BLaER1 treated with 17β-estradiol and CSF1 and Interleukin-3, amounts not matched to agents 10 nM and 100 nM (cell line): Measurements from ENCODE around the gene MAFF.

Source experiments
- H3K27ac ChIP-seq, 11 experiments: shearing (Covaris generic); formaldehyde crosslinking; 2 replicates each; pipeline ENCODE4 v1.8.1; 2022
- H3K27me3 ChIP-seq, 11 experiments: shearing (Covaris generic); formaldehyde crosslinking; 2 replicates each; pipeline ENCODE4 v1.8.1; 2022
- H3K36me3 ChIP-seq, 11 experiments: shearing (Covaris generic); formaldehyde crosslinking; 2 replicates each; pipeline ENCODE4 v1.8.1; 2022
- H3K4me1 ChIP-seq, 10 experiments: shearing (Covaris generic); formaldehyde crosslinking; 2 replicates each; pipeline ENCODE4 v1.8.1; 2022
- H3K4me2 ChIP-seq, 11 experiments: shearing (Covaris generic); formaldehyde crosslinking; 2 replicates each; pipeline ENCODE4 v1.8.1; 2022
- H3K4me3 ChIP-seq, 10 experiments: shearing (Covaris generic); formaldehyde crosslinking; 2 replicates each; pipeline ENCODE4 v1.8.1; 2022
- H3K9ac ChIP-seq, 11 experiments: shearing (Covaris generic); formaldehyde crosslinking; 2 replicates each; pipeline ENCODE4 v1.8.1; 2022
- H3K9me3 ChIP-seq, 11 experiments: shearing (Covaris generic); formaldehyde crosslinking; replicated peaks in 1 of 11; 2 replicates each; pipeline ENCODE4 v1.8.1; 2022
- H4K20me1 ChIP-seq, 11 experiments: shearing (Covaris generic); formaldehyde crosslinking; 2 replicates each; pipeline ENCODE4 v1.8.1; 2022
- Cebpa-rat ChIP-seq, 11 experiments: shearing (Covaris generic); IDR thresholded peaks; 2 replicates each; pipeline ENCODE4 v1.8.1; 2022

MAFF gene

GRCh38 chr22:38205261-38206128 lies 3.7 kb downstream of the MAFF start:
- Histone ChIP-seq H3K9me3 (no peaks in the 10 kb centered on the region), H3K9ac (peak overlapping the region in 7 of 11 experiments; percentile 1 to 98 (median 91); a peak in 9 of 22 replicates), H3K36me3 (peaks cover 0 to 18% (median 0%) of the 10 kb centered on the region in 11 experiments; a peak in 4 of 22 replicates), H4K20me1 (peaks cover 22 to 86% (median 49%) of the 10 kb centered on the region in 11 experiments), H3K4me3 (peak overlapping the region in 3 of 10 experiments; percentile 90 to 100 (median 94); a peak in 6 of 20 replicates), H3K4me1 (peaks cover 45 to 88% (median 65%) of the 10 kb centered on the region in 10 experiments), H3K27me3 (no peaks in the 10 kb centered on the region), H3K4me2 (peak overlapping the region; percentile 90 to 100 (median 99)), H3K27ac (peak overlapping the region in 3 of 11 experiments; percentile 12 to 35 (median 28); a peak in 4 of 22 replicates)
- TF ChIP-seq Cebpa-rat (IDR thresholded peaks at IDR 0.05): no peak

DNA sequence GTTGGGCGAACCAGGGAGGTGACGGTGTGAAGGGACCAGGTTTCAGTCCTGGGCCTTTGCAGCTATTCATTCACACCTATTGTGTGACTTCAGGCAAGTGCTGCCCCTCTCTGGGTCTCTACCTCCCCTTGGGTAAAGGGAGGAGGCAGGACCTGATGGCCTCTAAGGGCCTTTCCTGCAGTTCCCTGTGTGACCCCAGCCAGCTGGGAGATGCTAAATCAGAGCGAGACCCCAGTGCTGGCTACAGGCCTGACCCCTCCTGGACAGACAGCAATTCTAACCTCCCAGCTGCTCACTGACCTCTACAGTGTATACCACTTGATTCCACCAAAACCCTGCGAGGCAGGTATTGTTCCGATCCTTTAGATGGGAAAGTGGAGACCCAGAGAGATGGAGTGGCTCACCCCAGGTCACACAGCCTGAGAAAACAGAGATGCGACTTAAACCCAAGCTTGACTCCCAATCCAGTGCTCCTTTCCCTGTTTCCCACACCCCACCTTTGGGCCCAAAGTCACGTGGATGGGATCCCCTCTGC lies 6.2 kb downstream of the MAFF start:
- Histone ChIP-seq H3K4me1 (peaks cover 30 to 100% (median 62%) of the 10 kb centered on the region in 10 experiments), H3K9ac (peak overlapping the region in 2 of 11 experiments; percentile 14 to 39; a peak in 2 of 22 replicates), H4K20me1 (peaks cover 22 to 100% (median 49%) of the 10 kb centered on the region in 11 experiments), H3K4me3 (peak overlapping the region in 1 of 10 experiments; percentile 1; a peak in 1 of 20 replicates), H3K27ac (peak overlapping the region in 1 of 11 experiments; percentile 3; a peak in 1 of 22 replicates), H3K36me3 (peaks cover 0 to 29% (median 0%) of the 10 kb centered on the region in 11 experiments; a peak in 4 of 22 replicates), H3K9me3 (no peaks in the 10 kb centered on the region), H3K27me3 (no peaks in the 10 kb centered on the region), H3K4me2 (peak overlapping the region in 5 of 11 experiments; percentile 18 to 99 (median 87); a peak in 10 of 22 replicates)
- no peak for TF ChIP-seq Cebpa-rat (IDR thresholded peaks at IDR 0.05)

DNA sequence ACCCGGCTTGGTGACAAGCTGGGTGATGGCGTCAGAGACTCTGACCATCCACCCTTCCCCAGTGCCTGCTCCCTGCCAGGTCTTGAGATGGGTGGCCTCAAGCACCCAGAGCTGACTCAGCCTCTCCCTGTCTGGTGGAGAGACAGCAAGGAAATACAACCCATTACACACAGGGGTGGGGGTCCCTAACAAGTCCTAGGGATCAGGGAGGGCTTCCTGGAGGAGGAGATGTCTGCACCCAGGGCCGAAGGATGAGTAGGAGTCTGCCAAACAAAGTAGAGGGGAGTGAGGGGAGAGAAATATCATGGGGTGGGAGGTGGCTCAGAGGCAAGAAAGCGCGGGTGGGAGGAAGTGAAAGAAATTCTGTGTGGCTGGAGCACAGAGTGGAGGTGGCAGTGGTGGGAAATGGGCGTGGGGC lies 6.8 kb downstream of the MAFF start:
- peak overlapping the region in 1 of 10 experiments; percentile 1; a peak in 1 of 20 replicates for H3K4me3 ChIP-seq
- H3K4me2 ChIP-seq: peak overlapping the region in 5 of 11 experiments; percentile 18 to 99 (median 87); a peak in 10 of 22 replicates
- peak overlapping the region in 1 of 11 experiments; percentile 14; a peak in 1 of 22 replicates for H3K9ac ChIP-seq
- no peaks in the 10 kb centered on the region for H3K27me3 ChIP-seq
- H3K27ac ChIP-seq: peak overlapping the region in 1 of 11 experiments; percentile 3; a peak in 2 of 22 replicates
- peaks cover 22 to 100% (median 52%) of the 10 kb centered on the region in 11 experiments for H4K20me1 ChIP-seq
- no peak for TF ChIP-seq Cebpa-rat (IDR thresholded peaks at IDR 0.05)
- H3K9me3 ChIP-seq: no peaks in the 10 kb centered on the region
- H3K4me1 ChIP-seq: peaks cover 30 to 100% (median 62%) of the 10 kb centered on the region in 10 experiments
- H3K36me3 ChIP-seq: peaks cover 0 to 29% (median 0%) of the 10 kb centered on the region in 11 experiments; a peak in 4 of 22 replicates

- peaks cover 16 to 100% (median 63%) of the 10 kb centered on the region in 10 experiments for H3K4me1 ChIP-seq
- TF ChIP-seq Cebpa-rat (IDR thresholded peaks at IDR 0.05): no peak
- H3K9me3 ChIP-seq: no peaks in the 10 kb centered on the region
- peak overlapping the region in 3 of 11 experiments; percentile 87 to 92 (median 88); a peak in 6 of 22 replicates for H3K4me2 ChIP-seq
- peaks cover 0 to 44% (median 8%) of the 10 kb centered on the region in 11 experiments; a peak in 13 of 22 replicates for H3K36me3 ChIP-seq
- no peaks in the 10 kb centered on the region for H3K27me3 ChIP-seq
- H3K27ac ChIP-seq: no peak overlapping the region
- H3K9ac ChIP-seq: no peak overlapping the region; a peak in 1 of 22 replicates
- peaks cover 4 to 79% (median 33%) of the 10 kb centered on the region in 11 experiments; a peak in 15 of 22 replicates for H4K20me1 ChIP-seq
- no peak overlapping the region for H3K4me3 ChIP-seq
Observed at GRCh38 chr22:38211556-38211955, 9.8 kb downstream of the MAFF start.

DNA sequence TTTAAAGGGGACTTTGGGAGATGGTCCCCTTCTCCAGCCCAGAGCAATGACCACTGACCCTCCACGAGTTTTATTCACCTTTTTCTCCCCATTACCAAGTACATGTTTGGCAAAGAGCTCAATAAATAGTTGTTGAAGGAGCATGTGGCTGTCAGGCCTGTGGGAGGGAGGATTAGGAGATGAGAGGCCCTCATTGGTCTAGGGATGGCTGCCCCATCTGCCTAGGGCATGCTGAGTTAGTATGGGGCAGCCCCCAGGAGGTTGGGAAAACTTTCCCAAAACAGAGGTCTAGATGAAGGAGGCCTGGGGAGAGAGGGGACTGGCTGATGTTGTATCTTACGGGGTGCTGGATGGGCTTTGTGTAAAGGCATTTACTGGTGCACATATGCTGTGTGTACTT lies 10.6 kb downstream of the MAFF start:
- peaks cover 16 to 99% (median 65%) of the 10 kb centered on the region in 10 experiments for H3K4me1 ChIP-seq
- peak overlapping the region in 1 of 11 experiments; percentile 31; a peak in 1 of 22 replicates for H3K9ac ChIP-seq
- no peaks in the 10 kb centered on the region for H3K9me3 ChIP-seq
- no peak overlapping the region for H3K4me3 ChIP-seq
- H3K4me2 ChIP-seq: peak overlapping the region in 6 of 11 experiments; percentile 66 to 92 (median 81); a peak in 7 of 22 replicates
- H3K27ac ChIP-seq: 0 out of 22 replicates have a peak overlapping the region, but pooled peaks of 2 of the 11 experiments have one; percentile 6 to 26
- no peaks in the 10 kb centered on the region for H3K27me3 ChIP-seq
- peaks cover 4 to 70% (median 30%) of the 10 kb centered on the region in 11 experiments; a peak in 15 of 22 replicates for H4K20me1 ChIP-seq
- peaks cover 0 to 49% (median 9%) of the 10 kb centered on the region in 11 experiments; a peak in 13 of 22 replicates for H3K36me3 ChIP-seq
- no peak for TF ChIP-seq Cebpa-rat (IDR thresholded peaks at IDR 0.05)

GRCh38 chr22:38213319-38213989 lies 11.7 kb downstream of the MAFF start:
- peaks cover 4 to 60% (median 21%) of the 10 kb centered on the region in 11 experiments; a peak in 13 of 22 replicates for H4K20me1 ChIP-seq
- TF ChIP-seq Cebpa-rat (IDR thresholded peaks at IDR 0.05): no peak
- peak overlapping the region; percentile 66 to 92 (median 74); a peak in 21 of 22 replicates for H3K4me2 ChIP-seq
- peaks cover 21 to 99% (median 70%) of the 10 kb centered on the region in 10 experiments for H3K4me1 ChIP-seq
- no peaks in the 10 kb centered on the region for H3K27me3 ChIP-seq
- no peaks in the 10 kb centered on the region for H3K9me3 ChIP-seq
- peaks cover 0 to 49% (median 9%) of the 10 kb centered on the region in 11 experiments; a peak in 13 of 22 replicates for H3K36me3 ChIP-seq
- H3K27ac ChIP-seq: peak overlapping the region in 2 of 11 experiments; percentile 26 to 55; a peak in 3 of 22 replicates
- H3K4me3 ChIP-seq: peak overlapping the region in 1 of 10 experiments; percentile 14; a peak in 2 of 20 replicates
- 0 out of 22 replicates have a peak overlapping the region, but pooled peaks of 1 of the 11 experiments have one; percentile 15 for H3K9ac ChIP-seq

DNA sequence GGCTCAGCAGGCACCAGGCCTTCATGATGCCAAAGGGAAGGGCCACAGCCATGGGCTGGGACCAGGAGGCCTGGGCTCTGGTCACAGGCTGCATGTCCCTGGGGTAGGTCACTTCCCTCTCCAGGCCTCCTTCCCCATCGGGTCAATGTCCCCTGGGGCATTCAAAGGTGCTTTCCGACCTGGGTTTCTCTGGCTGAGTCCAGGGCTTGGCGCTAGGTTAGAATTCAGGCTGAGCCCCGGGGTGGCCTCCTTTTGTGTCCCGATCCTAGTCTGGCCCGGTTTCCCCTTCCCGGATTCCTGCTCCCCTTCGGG lies 12.2 kb downstream of the MAFF start:
- peaks cover 26 to 99% (median 72%) of the 10 kb centered on the region in 10 experiments for H3K4me1 ChIP-seq
- H3K27me3 ChIP-seq: no peaks in the 10 kb centered on the region
- H3K27ac ChIP-seq: peak overlapping the region in 7 of 11 experiments; percentile 26 to 55 (median 43); a peak in 10 of 22 replicates
- H3K9me3 ChIP-seq: no peaks in the 10 kb centered on the region
- H3K36me3 ChIP-seq: peaks cover 0 to 49% (median 9%) of the 10 kb centered on the region in 11 experiments; a peak in 13 of 22 replicates
- peak overlapping the region; percentile 66 to 92 (median 74) for H3K4me2 ChIP-seq
- no peak for TF ChIP-seq Cebpa-rat (IDR thresholded peaks at IDR 0.05)
- peaks cover 4 to 55% (median 16%) of the 10 kb centered on the region in 11 experiments; a peak in 12 of 22 replicates for H4K20me1 ChIP-seq
- H3K4me3 ChIP-seq: peak overlapping the region in 5 of 10 experiments; percentile 4 to 41 (median 28); a peak in 4 of 20 replicates
- H3K9ac ChIP-seq: peak overlapping the region in 9 of 11 experiments; percentile 11 to 44 (median 41); a peak in 7 of 22 replicates
